Tibial nerve (tissue), 4 donors: ENCODE data around the gene PLCG2. TPM values are rescaled to one million over a fixed set of nuclear protein-coding genes. Genes with fewer than 3 reads are reported as not detected.

ENCODE experiments used
- DNase-seq, 2 donors: peaks; one replicate each; pipeline ENCODE4 v3.0.0-alpha.2; 2019; ENCODE audit warnings: low spot score in 2 of 2
- H3K27ac ChIP-seq, 4 donors: fragments of 200-600 bp; sonication (generic) in 3 of 4; one replicate each; pipeline ENCODE4 v1.5.1; 2017 to 2019; ENCODE audit warnings: mild to moderate bottlenecking in 1 of 4
- H3K27me3 ChIP-seq, 2 donors: fragments of 200-600 bp; sonication (generic) in 1 of 2; one replicate each; pipeline versions ENCODE4 v1.5.1 to v1.6.0; 2017 to 2019
- H3K36me3 ChIP-seq, 3 donors: fragments of 200-600 bp; sonication (generic); one replicate each; pipeline ENCODE4 v1.5.1; 2018 to 2019
- H3K4me1 ChIP-seq, 4 donors: fragments of 200-600 bp; sonication (generic) in 3 of 4; one replicate each; pipeline ENCODE4 v1.5.1; 2017 to 2019
- H3K4me3 ChIP-seq, 4 donors: fragments of 200-600 bp; sonication (generic) in 3 of 4; one replicate each; pipeline ENCODE4 v1.5.1; 2017 to 2019; ENCODE audit warnings: mild to moderate bottlenecking in 1 of 4, moderate library complexity in 1 of 4
- H3K9me3 ChIP-seq, 4 donors: fragments of 200-600 bp; sonication (generic) in 3 of 4; one replicate each; pipeline ENCODE4 v1.5.1; 2017 to 2019
- EP300 ChIP-seq, 2 donors: sonication (generic); formaldehyde crosslinking; IDR thresholded peaks; one replicate each; pipeline ENCODE4 v1.6.1; 2017; ENCODE audit warnings: antibody characterized with exemption in 2 of 2, mild to moderate bottlenecking in 1 of 2
- POLR2A ChIP-seq, 2 donors: fragments of 450-650 bp; IDR thresholded peaks; one replicate each; pipeline ENCODE4 v1.6.1; 2017; ENCODE audit warnings: antibody characterized with exemption in 2 of 2, mild to moderate bottlenecking in 2 of 2, moderate library complexity in 2 of 2
- WGBS, 2 donors: methylation state at CpG; one replicate each; pipeline ENCODE4 v1.1.5; 2018; 5-methylcytosine and 5-hydroxymethylcytosine counted together
- total RNA-seq, 4 donors: library from RNA; depleted of rRNA; stranded (reverse); fragments of >200 nt; gene quantifications; one replicate each; pipeline ENCODE4 v1.1.0, GENCODE V29; 2016
- TF ChIP-seq, protein P1 (sequence below), 5 experiments: fragments of 200-600 bp in 3 of 5; fragments of 450-650 bp in 2 of 5; sonication (generic) in 3 of 5; IDR thresholded peaks; one replicate each; pipeline ENCODE4 v1.5.1; 2016 to 2019; ENCODE audit warnings: antibody characterized with exemption in 5 of 5, mild to moderate bottlenecking in 3 of 5, moderate library complexity in 2 of 5

PLCG2 gene
- total RNA-seq, 4 donors from 2014 or later: 13.0 to 28.5 (median 18.9) TPM

DNA sequence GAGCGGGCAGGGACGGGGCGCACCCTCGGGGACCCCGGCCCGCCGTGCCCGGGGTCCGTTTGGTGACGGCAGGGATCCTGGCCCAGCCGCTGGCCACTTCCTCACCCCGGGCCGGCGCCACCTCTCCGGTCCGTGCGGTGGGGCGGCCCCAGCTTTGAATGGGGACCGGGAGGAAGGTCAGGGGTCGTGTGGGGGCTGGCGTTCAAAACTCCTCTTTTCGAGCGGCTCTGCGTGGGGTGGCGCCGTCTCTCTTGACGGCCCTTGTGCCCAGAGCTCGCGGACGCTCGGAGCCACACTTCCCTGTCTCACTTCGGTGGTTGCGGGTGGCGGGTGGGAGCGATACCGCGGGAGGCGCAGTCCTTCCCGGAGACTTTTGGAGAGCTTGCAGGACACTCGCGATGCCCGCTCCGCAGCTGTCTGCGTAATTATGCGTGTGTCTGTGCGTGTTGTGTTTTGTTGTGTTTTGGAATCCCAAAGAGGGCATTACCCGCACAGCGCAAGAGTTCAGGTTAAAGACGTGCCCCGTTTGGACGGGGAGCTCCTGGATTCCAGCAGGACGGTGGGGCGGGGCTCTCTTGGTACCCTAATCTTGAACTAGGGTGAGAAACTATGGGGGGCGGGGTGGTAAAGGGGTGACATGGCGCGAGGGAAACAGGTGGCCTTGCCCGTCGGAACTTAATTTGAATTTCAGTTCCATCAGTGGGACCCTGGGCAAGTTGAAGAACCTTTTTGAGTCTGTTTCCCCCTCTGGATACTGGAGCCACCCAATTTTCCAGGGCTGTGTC, 637 bp downstream of the PLCG2 start:
- no peak for DNase-seq
- TF ChIP-seq POLR2A (IDR thresholded peaks at IDR 0.05) (no peak), EP300 (IDR thresholded peaks at IDR 0.05) (no peak)
- TF ChIP-seq, protein P1, sequence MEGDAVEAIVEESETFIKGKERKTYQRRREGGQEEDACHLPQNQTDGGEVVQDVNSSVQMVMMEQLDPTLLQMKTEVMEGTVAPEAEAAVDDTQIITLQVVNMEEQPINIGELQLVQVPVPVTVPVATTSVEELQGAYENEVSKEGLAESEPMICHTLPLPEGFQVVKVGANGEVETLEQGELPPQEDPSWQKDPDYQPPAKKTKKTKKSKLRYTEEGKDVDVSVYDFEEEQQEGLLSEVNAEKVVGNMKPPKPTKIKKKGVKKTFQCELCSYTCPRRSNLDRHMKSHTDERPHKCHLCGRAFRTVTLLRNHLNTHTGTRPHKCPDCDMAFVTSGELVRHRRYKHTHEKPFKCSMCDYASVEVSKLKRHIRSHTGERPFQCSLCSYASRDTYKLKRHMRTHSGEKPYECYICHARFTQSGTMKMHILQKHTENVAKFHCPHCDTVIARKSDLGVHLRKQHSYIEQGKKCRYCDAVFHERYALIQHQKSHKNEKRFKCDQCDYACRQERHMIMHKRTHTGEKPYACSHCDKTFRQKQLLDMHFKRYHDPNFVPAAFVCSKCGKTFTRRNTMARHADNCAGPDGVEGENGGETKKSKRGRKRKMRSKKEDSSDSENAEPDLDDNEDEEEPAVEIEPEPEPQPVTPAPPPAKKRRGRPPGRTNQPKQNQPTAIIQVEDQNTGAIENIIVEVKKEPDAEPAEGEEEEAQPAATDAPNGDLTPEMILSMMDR (IDR thresholded peaks at IDR 0.05): no peak
- H3K27me3 ChIP-seq: peaks cover 0 to 20% of the 10 kb centered on the region in 2 donors

DNA sequence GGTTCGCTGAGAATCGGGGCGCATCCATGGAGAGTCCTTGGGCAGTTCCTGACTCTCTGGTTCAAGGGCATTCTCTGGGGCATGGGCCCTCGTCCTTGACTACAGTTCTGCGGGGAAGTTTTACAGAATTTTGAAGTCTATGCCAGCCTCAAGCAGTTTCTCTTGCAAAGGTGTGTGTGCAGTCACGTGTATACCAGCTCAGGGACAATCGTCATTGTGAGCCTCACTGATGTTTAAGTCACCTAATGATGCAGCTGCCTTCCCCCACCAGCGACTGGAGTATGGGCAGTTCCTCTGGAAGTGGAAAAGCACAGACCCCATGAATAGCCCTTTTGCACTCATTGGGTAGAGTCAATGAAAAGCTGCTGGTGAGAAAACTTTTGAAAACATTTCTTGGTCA, 1.3 kb downstream of the PLCG2 start:
- Histone ChIP-seq H3K9me3 (peaks cover 0 to 3% (median 0%) of the 10 kb centered on the region in 4 donors), H3K27ac (no peak overlapping the region), H3K27me3 (peaks cover 0 to 20% of the 10 kb centered on the region in 2 donors), H3K4me3 (peak overlapping the region in 2 of 4 donors; percentile 55 to 56), H3K4me1 (peaks cover 0 to 13% (median 0%) of the 10 kb centered on the region in 4 donors), H3K36me3 (no peaks in the 10 kb centered on the region)
- no peak for DNase-seq
- 67 to 69% methylated on average over 8 of the region's 8 CpGs for WGBS, 2 donors
- TF ChIP-seq POLR2A (IDR thresholded peaks at IDR 0.05) (no peak), EP300 (IDR thresholded peaks at IDR 0.05) (no peak)
- TF ChIP-seq, protein P1 (IDR thresholded peaks at IDR 0.05): no peak

More for the DNA sequence above, 637 bp downstream of the PLCG2 start:
- Histone ChIP-seq H3K27ac (peak overlapping the region in 2 of 4 donors; percentile 66 to 80), H3K9me3 (peaks cover 0 to 3% (median 0%) of the 10 kb centered on the region in 4 donors), H3K4me1 (peaks cover 0 to 13% (median 0%) of the 10 kb centered on the region in 4 donors), H3K36me3 (no peaks in the 10 kb centered on the region), H3K4me3 (peak overlapping the region; percentile 32 to 56 (median 46))
- WGBS, 2 donors: 1 to 6% methylated on average over 37 to 52 of the region's 58 CpGs

DNA sequence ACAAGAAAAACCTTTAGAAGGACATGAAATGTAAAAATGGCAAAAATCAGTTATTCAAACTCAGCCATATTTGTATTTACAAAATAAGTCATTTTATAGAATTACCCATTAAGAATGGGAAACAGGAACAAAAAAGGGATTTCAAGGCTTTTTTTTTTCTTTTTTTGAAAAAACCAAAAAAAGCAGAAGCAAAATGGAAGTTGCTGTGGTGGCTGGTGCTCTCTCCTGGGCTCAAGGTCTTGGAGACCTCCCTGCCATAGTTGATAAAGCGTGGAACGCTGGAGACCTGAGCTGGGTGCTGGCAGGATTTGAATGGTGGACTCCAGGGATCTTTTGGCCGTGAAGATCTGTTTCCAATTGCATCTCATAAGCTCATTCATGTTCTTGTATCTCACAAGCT, 3.1 kb downstream of the PLCG2 start:
- Histone ChIP-seq H3K4me1 (peaks cover 0 to 13% (median 0%) of the 10 kb centered on the region in 4 donors), H3K27ac (no peak overlapping the region), H3K27me3 (peaks cover 0 to 20% of the 10 kb centered on the region in 2 donors), H3K36me3 (no peaks in the 10 kb centered on the region), H3K4me3 (no peak overlapping the region), H3K9me3 (peaks cover 0 to 3% (median 0%) of the 10 kb centered on the region in 4 donors)
- 85% methylated on average over 3 of the region's 3 CpGs for WGBS, 2 donors
- TF ChIP-seq, protein P1 (IDR thresholded peaks at IDR 0.05): no peak
- TF ChIP-seq EP300 (IDR thresholded peaks at IDR 0.05) (no peak), POLR2A (IDR thresholded peaks at IDR 0.05) (no peak)
- DNase-seq: no peak

DNA sequence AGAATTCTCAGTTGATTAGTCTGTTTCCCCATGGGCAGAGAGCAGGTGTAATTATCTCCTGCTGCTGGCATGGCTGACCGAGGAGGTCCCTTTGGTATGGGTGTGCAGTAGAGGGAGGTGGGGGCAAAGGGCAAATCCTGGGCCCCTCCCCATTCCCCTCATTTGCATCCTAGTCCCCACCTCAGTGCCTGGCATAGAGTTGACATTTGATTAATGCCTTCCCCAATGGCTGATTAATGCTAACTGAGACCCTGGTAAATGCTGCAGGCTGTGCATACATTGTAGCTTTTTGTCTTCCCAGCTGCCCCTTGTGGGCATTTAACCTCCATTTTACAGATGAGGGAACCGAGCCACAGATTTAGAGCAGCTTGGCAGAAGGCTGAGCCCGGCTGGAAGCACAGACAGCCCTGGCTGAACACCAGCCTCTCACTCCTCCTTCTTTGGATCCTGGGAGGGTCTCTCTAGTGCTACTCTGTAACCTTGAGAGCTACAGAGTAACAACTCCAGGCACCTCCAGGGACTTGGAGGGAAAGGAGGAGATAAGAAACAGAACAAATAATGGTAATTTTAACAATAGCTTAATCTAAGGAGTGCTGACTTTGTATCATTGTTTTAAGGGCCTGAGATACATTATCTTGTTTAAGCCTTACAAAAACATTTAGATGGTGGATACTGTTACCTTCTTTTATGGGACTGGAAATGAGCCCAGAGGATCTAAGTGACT, 5.1 kb downstream of the PLCG2 start:
- DNase-seq: no peak
- Histone ChIP-seq H3K36me3 (no peaks in the 10 kb centered on the region), H3K27ac (no peak overlapping the region), H3K4me1 (peaks cover 0 to 13% (median 0%) of the 10 kb centered on the region in 4 donors), H3K9me3 (no peaks in the 10 kb centered on the region), H3K27me3 (peaks cover 0 to 9% of the 10 kb centered on the region in 2 donors), H3K4me3 (no peak overlapping the region)
- 14 to 26% methylated on average over 3 of the region's 3 CpGs for WGBS, 2 donors
- TF ChIP-seq, protein P1 (IDR thresholded peaks at IDR 0.05): no peak
- TF ChIP-seq EP300 (IDR thresholded peaks at IDR 0.05) (no peak), POLR2A (IDR thresholded peaks at IDR 0.05) (no peak)
